HG02973 (cell line): Measurements from ENCODE around the gene JAZF1.

Experiments
- ATAC-seq: cut with Tn5 transposase; IDR thresholded peaks from one replicate; pipeline ENCODE4 v1.9.1; 2021; ENCODE audit warnings: moderate library complexity; ENCODE audit not compliant: unreplicated experiment

JAZF1 gene

DNA sequence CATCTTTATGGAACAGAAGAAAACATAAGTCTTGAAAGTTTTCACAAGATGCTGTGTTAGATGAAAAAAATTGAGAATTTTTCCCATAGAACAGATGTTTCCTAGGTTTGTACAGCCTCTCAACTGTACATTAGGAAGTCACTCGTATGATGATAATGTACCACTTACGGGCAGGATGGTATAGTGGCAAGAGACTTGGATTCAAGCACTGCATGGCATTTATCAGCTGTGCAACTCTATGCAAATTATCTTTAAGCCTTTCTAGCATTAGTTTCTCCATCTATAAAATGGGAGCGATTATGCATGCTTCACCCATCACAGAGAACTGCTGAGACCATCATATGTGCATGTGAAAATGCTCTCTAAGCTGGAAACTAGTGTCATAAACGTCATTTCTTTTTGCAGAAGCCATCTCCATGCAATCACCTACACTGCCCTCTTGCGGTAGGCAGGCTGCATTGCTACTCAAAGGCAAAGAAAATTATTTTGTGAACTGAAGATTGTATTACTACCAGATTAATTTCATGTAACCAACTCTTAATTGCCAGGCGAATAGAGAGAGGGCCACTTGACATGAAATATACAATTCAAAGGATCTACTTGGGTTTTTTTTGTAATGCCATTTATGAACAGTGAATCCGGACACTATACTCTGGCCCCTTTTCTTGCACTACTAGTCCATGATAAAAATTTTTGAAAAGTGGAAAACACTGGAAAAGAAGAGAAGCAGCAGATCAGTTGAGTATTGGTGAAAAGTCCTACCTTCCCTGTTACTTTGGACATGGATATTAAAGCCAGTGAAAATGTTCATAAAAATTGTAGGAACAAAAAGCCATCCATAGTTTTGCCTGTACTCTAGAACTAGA is 102.3 kb downstream of the JAZF1 start:
- no peak for ATAC-seq

- no peak for ATAC-seq
Observed at GRCh38 chr7:28077616-28078015, 103.0 kb downstream of the JAZF1 start.

GRCh38 chr7:28076423-28077200 is 104.0 kb downstream of the JAZF1 start:
- no peak for ATAC-seq

DNA sequence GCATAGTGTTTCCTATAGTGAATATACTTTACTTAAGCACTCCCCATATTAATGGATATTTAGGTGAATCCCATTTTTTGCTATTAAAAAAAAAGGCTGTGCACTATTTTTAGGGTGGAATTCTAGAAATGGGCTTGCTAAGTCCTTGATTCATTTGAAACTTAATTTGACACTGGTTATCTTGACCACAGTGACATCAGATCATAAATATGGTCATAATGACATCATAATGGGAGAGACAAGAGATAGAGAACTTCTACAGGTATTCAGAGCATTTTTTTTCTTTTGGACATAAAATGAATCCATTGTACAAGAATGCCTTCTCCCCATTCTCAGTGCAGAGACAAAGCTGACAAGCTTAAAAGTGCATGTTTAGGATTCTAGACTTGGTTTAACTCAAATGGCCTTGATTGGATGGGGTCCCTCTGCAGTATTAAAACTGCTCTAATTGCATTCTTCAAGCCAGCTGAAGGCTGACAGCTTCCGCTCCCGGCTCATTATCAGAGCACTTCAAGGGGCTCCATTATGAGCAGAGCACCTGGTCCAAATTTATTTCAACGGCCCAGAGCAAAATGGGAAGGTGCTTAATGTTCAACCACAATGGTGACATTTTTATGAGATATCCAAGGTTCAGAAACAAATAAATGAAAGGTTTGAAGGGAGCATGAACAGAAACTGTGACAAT is 104.8 kb downstream of the JAZF1 start:
- ATAC-seq = no peak

GRCh38 chr7:28072876-28073514 is 107.6 kb downstream of the JAZF1 start:
- ATAC-seq = no peak

- ATAC-seq = no peak
Observed at GRCh38 chr7:28071570-28071969, 109.0 kb downstream of the JAZF1 start.

DNA sequence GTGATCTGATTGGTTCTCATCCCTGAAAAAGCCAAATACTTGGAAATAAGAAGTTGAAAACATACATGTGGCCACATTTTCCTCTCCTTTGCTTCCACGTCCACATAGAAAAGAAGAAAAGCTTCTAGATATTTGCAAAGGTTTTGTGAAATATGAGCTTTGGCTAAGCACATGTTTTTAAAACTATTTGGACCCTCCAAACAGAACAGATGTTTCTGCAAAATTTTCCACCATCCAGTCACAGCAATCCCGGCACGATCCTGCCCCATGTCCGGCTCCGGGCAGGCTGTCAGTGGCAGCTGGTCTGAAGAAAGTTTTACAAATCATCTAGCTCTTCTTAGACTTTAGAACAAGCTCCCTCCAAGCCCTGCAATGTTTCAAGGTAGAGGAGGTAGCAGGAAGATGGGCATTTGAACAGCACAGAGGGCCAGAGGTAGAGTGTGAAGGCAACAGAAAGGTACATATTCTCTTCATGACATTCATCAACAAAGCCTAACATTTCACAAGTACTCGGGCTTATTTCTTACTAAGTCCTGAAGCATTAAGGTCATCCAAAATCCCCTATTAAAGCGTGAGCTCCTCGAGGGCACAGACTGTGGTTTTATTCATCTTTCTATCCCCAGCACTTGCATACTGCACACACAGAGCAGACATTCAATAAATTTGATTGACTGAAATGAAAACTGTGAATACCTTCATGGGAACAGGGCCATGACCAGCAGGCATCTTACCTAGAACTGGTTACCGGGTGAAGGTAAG is 110.1 kb downstream of the JAZF1 start:
- ATAC-seq = no peak

DNA sequence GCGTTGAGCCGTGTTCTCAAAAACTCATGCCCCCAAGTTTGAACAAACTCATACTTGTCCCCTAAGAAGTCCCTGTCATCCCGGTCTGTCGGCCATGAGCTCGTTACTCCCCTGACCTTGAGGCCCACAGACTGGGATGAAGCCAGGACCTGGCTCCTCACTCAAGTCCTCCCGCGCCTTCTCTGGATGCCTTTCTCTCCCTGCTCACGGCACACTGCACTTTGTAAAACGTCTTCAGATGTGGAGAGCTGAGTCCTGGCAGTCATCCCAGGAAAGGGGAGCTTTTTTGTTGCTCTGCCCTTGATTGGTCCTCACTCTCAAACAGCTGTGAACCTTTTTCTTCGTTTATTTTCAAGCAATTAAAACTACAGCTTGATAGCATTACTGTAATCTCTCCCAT is 110.8 kb downstream of the JAZF1 start:
- no peak for ATAC-seq

DNA sequence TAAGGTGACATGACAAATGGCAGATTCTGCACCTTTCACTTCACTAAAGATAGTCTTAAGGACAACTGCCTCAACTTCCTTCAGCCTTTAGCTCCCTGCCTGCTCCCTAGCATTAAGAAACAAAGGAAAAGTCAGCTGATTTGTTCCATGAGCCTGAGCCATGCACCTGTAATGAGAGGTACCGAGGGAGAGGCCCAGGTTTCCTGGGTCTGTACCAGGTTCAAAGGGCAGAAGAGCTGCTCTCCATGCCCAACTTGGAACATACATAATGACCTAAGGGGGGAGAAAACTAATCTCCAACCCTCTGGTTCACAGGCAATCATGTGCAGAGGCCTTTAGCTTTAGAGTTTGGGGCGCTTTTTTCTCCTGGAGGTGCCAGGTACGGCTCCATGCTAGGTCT is 111.2 kb downstream of the JAZF1 start:
- no peak for ATAC-seq

DNA sequence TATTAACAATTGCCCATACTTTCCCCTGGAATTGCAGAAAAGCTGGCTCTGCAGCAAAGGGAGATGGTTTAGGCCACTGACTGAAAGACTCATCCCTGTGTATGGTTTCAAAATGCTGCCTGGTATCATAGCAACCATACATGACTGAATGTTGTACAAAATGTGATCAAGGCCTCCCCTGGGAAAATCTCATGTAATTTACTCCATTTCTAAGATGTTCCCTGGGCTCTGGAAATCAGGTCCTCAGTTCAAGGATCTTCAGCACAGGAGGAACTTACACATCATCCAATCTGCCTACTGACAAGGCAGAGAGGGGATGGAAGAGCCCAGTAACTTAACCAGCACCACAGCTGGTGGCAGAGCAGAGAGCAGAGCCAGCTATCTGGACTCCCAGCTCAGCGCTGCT is 111.8 kb downstream of the JAZF1 start:
- no peak for ATAC-seq

- no peak for ATAC-seq
Observed at GRCh38 chr7:28067171-28067570, 113.4 kb downstream of the JAZF1 start.

- ATAC-seq = no peak
Observed at GRCh38 chr7:28065721-28066285, 114.8 kb downstream of the JAZF1 start.

GRCh38 chr7:28065308-28065707 is 115.3 kb downstream of the JAZF1 start:
- ATAC-seq = no peak

DNA sequence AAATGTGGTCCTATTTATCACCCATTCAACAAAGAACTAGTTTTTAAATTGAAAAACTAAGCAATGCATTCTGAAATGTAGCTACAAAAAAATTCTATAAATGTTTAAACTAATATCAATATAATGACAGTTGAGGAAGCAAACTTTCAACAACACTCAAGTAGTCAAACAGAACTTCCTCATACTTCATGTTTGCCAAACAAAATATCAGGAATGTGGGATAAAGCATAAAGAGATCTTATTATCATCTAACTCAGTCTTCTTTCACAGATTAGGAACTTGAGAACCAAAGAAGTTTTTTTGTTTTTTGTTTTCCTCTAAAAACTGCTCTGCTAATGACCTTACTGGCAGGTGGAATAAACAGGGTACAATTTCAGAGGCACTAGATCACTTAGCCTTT is 116.2 kb downstream of the JAZF1 start:
- no peak for ATAC-seq

DNA sequence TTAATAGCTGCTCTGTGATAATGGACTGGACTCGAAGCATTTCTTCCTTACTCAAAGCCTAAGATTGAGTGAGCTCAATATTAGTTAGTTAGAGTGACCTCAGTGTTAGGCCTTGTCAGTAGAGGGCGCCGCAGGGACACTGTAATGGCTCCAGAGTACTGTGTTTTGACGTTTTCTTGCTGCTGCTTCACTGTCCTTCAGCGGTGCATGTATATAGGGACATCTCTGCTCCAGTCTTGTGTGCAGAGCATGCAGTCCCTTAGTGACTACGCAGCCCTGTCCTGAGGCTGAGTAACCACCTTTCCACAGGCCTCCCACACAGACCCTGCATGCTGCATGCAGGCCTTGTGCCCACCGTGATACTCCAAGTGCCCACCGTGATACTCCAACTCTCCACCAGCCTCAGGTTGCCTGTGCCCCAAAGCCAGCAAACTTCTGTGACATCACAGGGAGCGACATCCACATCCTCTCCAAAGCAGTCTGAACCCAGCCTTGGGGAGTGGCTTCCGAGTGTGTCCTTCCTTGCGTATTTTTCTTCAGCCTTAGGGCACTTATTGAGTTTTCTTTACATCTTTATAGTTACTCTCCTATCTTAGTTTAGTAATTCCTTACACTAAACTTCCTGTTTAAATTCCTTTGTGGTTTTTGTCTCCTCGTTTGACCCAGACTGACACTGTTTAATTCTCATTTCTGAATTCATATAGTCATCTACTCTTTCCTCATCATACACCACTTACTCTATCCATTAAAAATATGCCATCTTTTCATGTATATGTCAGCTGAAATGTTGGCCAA is 118.2 kb downstream of the JAZF1 start:
- ATAC-seq = no peak

- no peak for ATAC-seq
Observed at GRCh38 chr7:28061824-28062196, 118.8 kb downstream of the JAZF1 start.

GRCh38 chr7:28060371-28060950 is 120.1 kb downstream of the JAZF1 start:
- no peak for ATAC-seq

GRCh38 chr7:28055161-28055544 is 125.4 kb downstream of the JAZF1 start:
- no peak for ATAC-seq
